ENCODE data around the gene PREX1. TPM values are rescaled to one million over a fixed set of nuclear protein-coding genes. Genes with fewer than 3 reads are reported as not detected.

Gene PREX1
- total and polyA plus RNA-seq, 2 donors (not counting 3 experiments of a cell fraction or from before 2014, with no cell fraction given): 51.3 to 72.9 TPM

- Histone ChIP-seq H3K4me1 (ENCODE audit: control insufficient read depth, extremely low read depth, insufficient read depth, low read length) (peaks cover 19% of the 10 kb centered on the region), H3K27ac (ENCODE audit: insufficient read depth, low read depth, low read length) (no peak overlapping the region), H4K20me1 (replicated peaks; ENCODE audit: control insufficient read depth, extremely low read depth, insufficient read depth, low read length) (no peaks in the 10 kb centered on the region), H3K27me3 (ENCODE audit: control insufficient read depth in 2 of 2, insufficient read depth in 2 of 2, low read length in 2 of 2) (no peaks in the 10 kb centered on the region), H3K79me2 (ENCODE audit: control insufficient read depth, insufficient read depth, low read length) (peaks cover 32% of the 10 kb centered on the region), H3K9ac (replicated peaks; ENCODE audit: extremely low read depth, insufficient read depth, low read length) (no peak overlapping the region), H2AFZ (ENCODE audit: low read depth, low read length) (no peak overlapping the region), H3K4me2 (ENCODE audit: insufficient read depth, low read length) (no peak overlapping the region), H3K9me1 (replicated peaks; ENCODE audit: control insufficient read depth, extremely low read depth, insufficient read depth, low read length) (no peaks in the 10 kb centered on the region), H3K36me3 (ENCODE audit: control insufficient read depth in 2 of 2, extremely low read depth in 1 of 2, insufficient read depth in 2 of 2, low read length in 2 of 2) (peaks cover 4 to 18% of the 10 kb centered on the region in 2 experiments), H3K4me3 (replicated peaks in 1 of 3; ENCODE audit: insufficient read depth in 1 of 3, low read depth in 1 of 3, low read length in 3 of 3) (no peak overlapping the region), H3K9me3 (replicated peaks; ENCODE audit: control insufficient read depth, insufficient read depth, low read length) (no peaks in the 10 kb centered on the region)
- no TSS peak for BruUV-seq (replicated peaks)
- FAIRE-seq (no peak), DNase-seq (ENCODE audit: low read depth, low spot score) (no peak)
- TF ChIP-seq GATA2 (IDR thresholded peaks at IDR 0.05; ENCODE audit: insufficient read depth, insufficient read length, low read depth, low read length) (no peak), MYC (IDR thresholded peaks at IDR 0.05; ENCODE audit: low read depth, low read length) (no peak), JUN (IDR thresholded peaks at IDR 0.05; ENCODE audit: borderline replicate concordance, insufficient read depth, insufficient read length, low read depth) (no peak), MAX (IDR thresholded peaks at IDR 0.05; ENCODE audit: insufficient read depth, insufficient read length) (no peak), POLR2AphosphoS5 (IDR thresholded peaks at IDR 0.05; ENCODE audit: insufficient read depth, low read depth, low read length) (no peak), EZH2 (IDR thresholded peaks at IDR 0.05; ENCODE audit: borderline replicate concordance, low read depth, low read length, severe bottlenecking) (no peak), CTCF (IDR thresholded peaks at IDR 0.05; ENCODE audit: extremely low read depth in 1 of 2, insufficient read depth in 1 of 2, low read depth in 1 of 2, low read length in 2 of 2) (no peak), FOS (IDR thresholded peaks at IDR 0.05; ENCODE audit: borderline replicate concordance, insufficient read depth, low read length) (no peak), POLR2A (IDR thresholded peaks at IDR 0.05; ENCODE audit: low read depth, low read length) (no peak)
- dilution Hi-C loops (cut with MboI; ENCODE audit: extremely low pct_ligation_motif_present, low sequenced_read_pairs) (no loop called here), intact Hi-C loops (cut with micrococcal nuclease) (no loop called here)
- POLR2A ChIA-PET: no interaction called here
- CTCF ChIA-PET: interaction anchor here (0.7 kb wide), 1 partner anchor 9 kb away, joined by 3 read pairs; no protein-coding TSS in a partner anchor
Observed at GRCh38 chr20:48735112-48735511, 92.7 kb downstream of the PREX1 start.
